Measurements from ENCODE around the gene MACROD2.
A peak's percentile ranks its signal among the peaks of the same experiment; 100 is the strongest.

The MACROD2 gene

DNA sequence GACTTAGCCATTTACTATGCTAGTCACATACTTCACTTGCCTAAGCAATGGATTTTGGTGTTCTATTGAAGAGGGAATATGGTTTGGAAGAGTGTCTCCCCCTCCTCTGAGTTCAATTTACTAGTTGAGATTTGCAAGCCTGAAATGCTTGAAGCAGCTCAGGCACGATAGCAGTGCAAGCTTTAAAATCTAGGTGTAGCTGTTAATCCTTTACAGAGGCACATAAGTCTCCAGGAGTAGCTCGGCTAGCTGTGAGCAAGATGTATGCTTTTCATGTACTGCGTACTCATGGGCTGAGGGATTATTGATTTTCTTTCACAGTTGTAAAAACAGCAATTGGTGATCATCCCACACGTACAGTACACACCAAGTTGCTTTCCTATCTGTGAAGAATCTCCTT is 341.4 kb downstream of the MACROD2 start:
- no peak for DNase-seq
- no peaks in the 10 kb centered on the region for H3K4me1 Mint-ChIP-seq
- H3K9me3 Mint-ChIP-seq: peaks cover 8% of the 10 kb centered on the region
- no peak overlapping the region for H3K4me3 Mint-ChIP-seq
- no peaks in the 10 kb centered on the region for H3K27me3 Mint-ChIP-seq
- CTCF ChIA-PET: no interaction called here
- H3K36me3 Mint-ChIP-seq: no peaks in the 10 kb centered on the region
- H3K27ac Mint-ChIP-seq: no peak overlapping the region

- H3K36me3 Mint-ChIP-seq: no peaks in the 10 kb centered on the region
- peak; percentile 20 for DNase-seq
These were observed 342.3 kb downstream of the MACROD2 start, which contains the start of gene FLRT3 for GRCh38 chr20:14337400-14338171. Gene FLRT3 (minus strand): TSS chr20:14337612. CDS start chr20:14327506, 10,106 bp downstream.

DNA sequence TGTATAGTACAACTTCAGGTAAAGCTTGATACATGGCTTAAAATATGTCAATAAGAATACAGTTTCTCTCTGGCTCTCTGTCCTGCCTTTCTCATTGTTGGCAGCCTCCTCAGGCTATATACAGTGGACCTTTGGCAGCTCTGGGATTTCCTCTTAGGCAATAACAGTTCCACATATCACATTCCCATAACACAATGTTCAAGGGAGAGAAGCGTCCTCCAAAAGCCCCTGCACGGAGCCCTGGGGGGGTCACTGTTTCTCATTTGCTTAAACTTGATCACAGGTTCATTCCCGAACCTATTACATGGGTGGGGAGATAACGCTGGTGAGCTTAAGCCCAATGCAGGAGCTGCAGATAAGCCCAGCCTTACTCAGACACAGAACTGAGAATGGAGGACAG is 346.5 kb downstream of the MACROD2 start:
- no peaks in the 10 kb centered on the region for H3K27me3 Mint-ChIP-seq

More at GRCh38 chr20:14337400-14338171, 342.3 kb downstream of the MACROD2 start, which contains the start of gene FLRT3:
- Mint-ChIP-seq H3K9me3 (peaks cover 8% of the 10 kb centered on the region), H3K4me1 (no peaks in the 10 kb centered on the region), H3K27me3 (no peaks in the 10 kb centered on the region), H3K4me3 (no peak within 1 kb of the TSS), H3K27ac (no peak within 1 kb of the TSS)
- CTCF ChIA-PET: interaction anchor here (1.3 kb wide), 1 partner anchor 1317 kb away, joined by 4 read pairs; no protein-coding TSS in a partner anchor

GRCh38 chr20:14342918-14343317 is 347.6 kb downstream of the MACROD2 start:
- Mint-ChIP-seq H3K4me1 (no peaks in the 10 kb centered on the region), H3K4me3 (no peak overlapping the region)

More for the DNA sequence above, 346.5 kb downstream of the MACROD2 start:
- CTCF ChIA-PET: interaction anchor here (0.6 kb wide), 1 partner anchor 9 kb away, joined by 3 read pairs; no protein-coding TSS in a partner anchor
- H3K27ac Mint-ChIP-seq: no peak overlapping the region
- H3K9me3 Mint-ChIP-seq: peaks cover 9% of the 10 kb centered on the region
- no peak overlapping the region for H3K4me3 Mint-ChIP-seq
- DNase-seq: no peak
- H3K36me3 Mint-ChIP-seq: no peaks in the 10 kb centered on the region
- no peaks in the 10 kb centered on the region for H3K4me1 Mint-ChIP-seq

GRCh38 chr20:14343491-14344065 is 348.3 kb downstream of the MACROD2 start:
- peaks cover 13% of the 10 kb centered on the region for H3K9me3 Mint-ChIP-seq
- no peak overlapping the region for H3K27ac Mint-ChIP-seq
- no peak overlapping the region for H3K4me3 Mint-ChIP-seq
- H3K27me3 Mint-ChIP-seq: no peaks in the 10 kb centered on the region
- DNase-seq: no peak
- CTCF ChIA-PET: no interaction called here
- no peaks in the 10 kb centered on the region for H3K36me3 Mint-ChIP-seq
- H3K4me1 Mint-ChIP-seq: no peaks in the 10 kb centered on the region

More at GRCh38 chr20:14342918-14343317, 347.6 kb downstream of the MACROD2 start:
- DNase-seq: no peak
- CTCF ChIA-PET: no interaction called here
- Mint-ChIP-seq H3K27me3 (no peaks in the 10 kb centered on the region), H3K27ac (no peak overlapping the region), H3K36me3 (no peaks in the 10 kb centered on the region), H3K9me3 (peaks cover 13% of the 10 kb centered on the region)

DNA sequence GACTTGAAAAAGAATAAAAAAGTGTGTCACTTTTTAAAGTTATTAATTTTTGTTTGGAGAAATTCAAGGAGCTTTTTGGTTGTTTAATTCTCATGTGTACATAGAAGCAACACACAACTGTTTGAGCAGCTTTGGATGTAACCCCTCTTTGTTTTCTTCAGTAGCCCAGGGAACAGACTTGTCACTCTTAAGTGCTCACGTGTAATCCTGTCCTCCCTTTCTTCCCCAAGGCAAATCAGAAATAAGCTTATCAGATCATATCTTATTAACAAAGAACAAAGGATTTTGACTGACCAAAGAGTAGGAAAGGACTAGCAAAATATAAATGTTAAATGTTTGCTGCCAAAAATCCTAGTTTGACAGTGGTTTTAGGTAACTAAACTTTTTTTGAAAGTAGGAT is 349.4 kb downstream of the MACROD2 start:
- CTCF ChIA-PET: no interaction called here
- Mint-ChIP-seq H3K36me3 (no peaks in the 10 kb centered on the region), H3K4me3 (no peak overlapping the region)

DNA sequence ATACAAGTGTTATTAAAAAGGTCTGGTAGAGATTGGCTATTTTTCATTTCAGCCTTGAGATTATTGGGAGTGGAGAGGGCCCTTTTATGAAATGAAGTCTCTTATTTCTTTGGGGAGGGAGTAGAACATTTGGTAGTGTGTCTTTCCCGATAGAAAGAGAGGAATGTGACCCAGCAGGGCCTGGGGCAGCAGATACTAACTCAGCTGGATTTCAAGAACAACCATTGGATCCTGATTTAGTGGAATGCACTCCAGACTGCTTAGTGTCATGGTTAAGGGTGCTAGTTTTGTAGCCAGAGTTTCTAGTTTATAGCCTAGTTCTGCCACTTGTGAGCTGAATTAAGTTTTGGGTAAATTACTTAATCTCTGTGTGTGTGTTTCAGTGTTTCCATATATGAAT is 360.5 kb downstream of the MACROD2 start:
- no peaks in the 10 kb centered on the region for H3K4me1 Mint-ChIP-seq
- no peak overlapping the region for H3K27ac Mint-ChIP-seq
- H3K36me3 Mint-ChIP-seq: no peaks in the 10 kb centered on the region
- no peak overlapping the region for H3K4me3 Mint-ChIP-seq
- CTCF ChIA-PET: no interaction called here
- H3K9me3 Mint-ChIP-seq: peaks cover 6% of the 10 kb centered on the region
- no peaks in the 10 kb centered on the region for H3K27me3 Mint-ChIP-seq
- no peak for DNase-seq

More for the DNA sequence above, 349.4 kb downstream of the MACROD2 start:
- Mint-ChIP-seq H3K27me3 (no peaks in the 10 kb centered on the region), H3K27ac (no peak overlapping the region), H3K4me1 (no peaks in the 10 kb centered on the region), H3K9me3 (peaks cover 13% of the 10 kb centered on the region)
- no peak for DNase-seq

DNA sequence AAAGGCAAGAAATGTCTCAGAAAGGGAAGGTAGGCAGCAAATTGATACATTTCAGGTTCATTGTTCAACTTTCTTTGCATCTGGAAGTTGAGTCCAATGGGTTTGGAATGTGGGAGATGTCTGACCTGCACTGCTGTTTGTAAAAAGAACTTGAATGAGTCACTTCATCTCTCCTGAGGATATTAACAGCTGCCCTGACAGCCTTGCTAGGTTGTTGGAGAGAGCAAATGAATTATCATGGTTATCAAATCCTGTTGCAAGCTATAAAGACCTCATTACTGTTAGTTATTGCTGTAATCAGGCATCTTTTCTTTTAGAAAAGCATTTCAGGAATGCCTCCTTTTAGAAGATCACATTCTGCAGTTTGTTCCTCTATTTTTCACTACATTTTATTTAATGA is 365.1 kb downstream of the MACROD2 start:
- Mint-ChIP-seq H3K9me3 (peaks cover 10% of the 10 kb centered on the region), H3K27me3 (no peaks in the 10 kb centered on the region), H3K4me1 (no peaks in the 10 kb centered on the region), H3K4me3 (no peak overlapping the region), H3K36me3 (no peaks in the 10 kb centered on the region), H3K27ac (no peak overlapping the region)
- DNase-seq: no peak
- CTCF ChIA-PET: no interaction called here

DNA sequence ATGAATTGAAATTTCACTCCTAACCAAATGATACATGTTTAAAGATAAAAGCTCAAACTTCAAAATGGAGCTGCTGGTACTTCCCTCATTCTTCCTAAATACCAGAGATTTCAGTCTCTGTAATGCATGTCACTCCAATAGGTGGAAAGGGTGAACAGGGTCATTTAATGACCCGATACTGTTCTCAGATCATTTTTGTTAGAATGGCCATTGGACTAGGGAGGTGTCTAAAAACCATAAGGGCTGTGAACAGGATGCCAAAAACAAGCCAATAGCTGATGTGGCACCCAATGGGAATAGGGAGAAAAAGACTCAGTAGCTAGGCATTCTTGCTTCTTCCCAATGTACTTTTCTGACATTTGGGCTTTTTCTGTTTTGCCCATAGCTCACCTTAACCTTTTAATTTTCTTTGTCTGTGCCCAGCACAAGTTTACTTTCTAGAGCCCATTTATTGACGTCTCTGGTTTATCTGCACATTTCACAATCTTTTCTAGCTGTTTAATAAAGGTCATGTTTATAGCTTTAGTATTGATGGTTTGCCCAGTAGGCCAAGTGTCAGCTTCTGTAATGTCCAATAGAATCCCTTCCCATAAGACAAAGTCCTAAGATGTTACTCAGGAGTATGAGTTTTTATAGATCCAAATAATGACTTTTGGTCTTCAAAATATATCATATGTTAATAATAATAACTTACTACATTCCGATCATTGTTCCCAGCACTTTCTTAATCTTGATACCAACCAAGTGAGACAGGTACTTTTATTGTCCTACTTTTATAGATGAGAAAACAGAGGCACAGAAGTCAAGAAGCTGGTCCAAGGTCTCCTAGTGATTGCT is 366.4 kb downstream of the MACROD2 start:
- CTCF ChIA-PET: no interaction called here
- no peak overlapping the region for H3K27ac Mint-ChIP-seq
- H3K4me3 Mint-ChIP-seq: no peak overlapping the region
- H3K9me3 Mint-ChIP-seq: peaks cover 14% of the 10 kb centered on the region
- H3K36me3 Mint-ChIP-seq: no peaks in the 10 kb centered on the region
- H3K27me3 Mint-ChIP-seq: no peaks in the 10 kb centered on the region
- no peak for DNase-seq
- H3K4me1 Mint-ChIP-seq: no peaks in the 10 kb centered on the region

GRCh38 chr20:14374196-14374595 is 378.9 kb downstream of the MACROD2 start:
- Mint-ChIP-seq H3K27me3 (no peaks in the 10 kb centered on the region), H3K27ac (no peak overlapping the region), H3K9me3 (peaks cover 9% of the 10 kb centered on the region), H3K36me3 (no peaks in the 10 kb centered on the region), H3K4me1 (no peaks in the 10 kb centered on the region), H3K4me3 (no peak overlapping the region)
- DNase-seq: no peak
- CTCF ChIA-PET: no interaction called here

- H3K27ac Mint-ChIP-seq: no peak overlapping the region
- CTCF ChIA-PET: no interaction called here
- DNase-seq: no peak
- H3K27me3 Mint-ChIP-seq: no peaks in the 10 kb centered on the region
- no peaks in the 10 kb centered on the region for H3K4me1 Mint-ChIP-seq
- no peak overlapping the region for H3K4me3 Mint-ChIP-seq
- peaks cover 10% of the 10 kb centered on the region for H3K9me3 Mint-ChIP-seq
- no peaks in the 10 kb centered on the region for H3K36me3 Mint-ChIP-seq
These were observed 380.2 kb downstream of the MACROD2 start for GRCh38 chr20:14375416-14375985.

DNA sequence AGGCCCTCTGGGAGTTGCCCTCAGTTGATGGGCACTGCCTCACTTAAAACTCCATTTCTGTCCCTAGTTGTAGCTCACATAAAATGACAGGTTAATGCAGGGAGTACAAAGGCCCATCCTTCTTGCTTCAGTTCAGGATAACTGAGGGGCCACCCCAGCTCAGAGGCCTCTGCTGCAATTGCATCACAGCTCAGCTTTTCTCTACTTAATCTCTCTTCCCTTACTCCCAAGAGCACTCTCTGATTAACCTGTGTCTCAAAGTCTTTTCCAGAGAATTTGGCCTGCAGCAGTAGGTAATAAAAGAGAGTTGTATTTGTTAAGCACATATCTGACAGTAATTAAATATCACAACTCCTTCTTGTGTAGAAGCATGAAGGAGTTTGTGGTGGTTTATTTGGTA is 383.0 kb downstream of the MACROD2 start:
- Mint-ChIP-seq H3K36me3 (no peaks in the 10 kb centered on the region), H3K4me1 (no peaks in the 10 kb centered on the region), H3K9me3 (peaks cover 14% of the 10 kb centered on the region), H3K4me3 (no peak overlapping the region), H3K27me3 (no peaks in the 10 kb centered on the region), H3K27ac (no peak overlapping the region)
- no peak for DNase-seq
- CTCF ChIA-PET: no interaction called here

GRCh38 chr20:14383335-14383734 is 388.0 kb downstream of the MACROD2 start:
- Mint-ChIP-seq H3K27ac (no peak overlapping the region), H3K4me1 (no peaks in the 10 kb centered on the region), H3K36me3 (no peaks in the 10 kb centered on the region), H3K9me3 (peaks cover 6% of the 10 kb centered on the region), H3K27me3 (no peaks in the 10 kb centered on the region), H3K4me3 (no peak overlapping the region)
- no peak for DNase-seq
- CTCF ChIA-PET: interaction anchor here (0.7 kb wide), 1 partner anchor 248 kb away, joined by 3 read pairs; no protein-coding TSS in a partner anchor

Measured in activated naive CD4-positive, alpha-beta T cell treated with anti-CD3 and anti-CD28 coated beads, Interleukin-2, amount 10 ng/mL, durations not matched to agents 7 days and 5 days (primary cell).